Measurements from ENCODE around the gene JARID2. TPM values are rescaled to one million over a fixed set of nuclear protein-coding genes. Genes with fewer than 3 reads are reported as not detected.

Gene JARID2
- total and polyA plus RNA-seq, 2 of the 8 experiments (the other 6 are each of a cell fraction or from before 2014, with no cell fraction given), result 60.1 to 239 TPM

GRCh38 chr6:15285682-15286294 is 39.9 kb downstream of the JARID2 start (continued):
- TF ChIP-seq CHD7 (IDR thresholded peaks at IDR 0.05; ENCODE audit: insufficient replicate concordance, low read length) (no peak), CHD1 (IDR thresholded peaks at IDR 0.05; ENCODE audit: low read depth, low read length) (no peak), CREB1 (IDR thresholded peaks at IDR 0.05) (no peak), SIX5 (IDR thresholded peaks at IDR 0.05; ENCODE audit: low read depth, low read length) (no peak), NANOG (IDR thresholded peaks at IDR 0.05; ENCODE audit: insufficient read depth, low read depth, low read length, poor library complexity, severe bottlenecking) (no peak), SP4 (IDR thresholded peaks at IDR 0.05; ENCODE audit: low read length) (no peak), TCF12 (IDR thresholded peaks at IDR 0.05; ENCODE audit: low read depth, low read length) (no peak), POLR2A (IDR thresholded peaks at IDR 0.05; ENCODE audit: control extremely low read depth in 1 of 2, low read depth in 2 of 2, low read length in 2 of 2) (no peak), CTCF (IDR thresholded peaks at IDR 0.05; ENCODE audit: control extremely low read depth in 1 of 3, insufficient read depth in 1 of 3, low read depth in 1 of 3, low read length in 3 of 3) (peak in 2 of 3 experiments; percentile 22 to 30; a peak in 2 of 4 replicates)
